SK-N-SH (cell line): ENCODE results near the gene EEA1.

Source experiments
- CHD2 ChIP-seq: fragments of 150-350 bp; IDR thresholded peaks from 2 replicates; pipeline ENCODE4 v1.6.1; 2018; ENCODE audit warnings: low read length; ENCODE audit not compliant: partially characterized antibody
- CTCF ChIP-seq: fragments of 200-600 bp; sonication (generic); IDR thresholded peaks from 2 replicates; pipeline ENCODE4 v1.6.1; 2017; ENCODE audit warnings: antibody characterized with exemption, mild to moderate bottlenecking, moderate library complexity
- EZH2phosphoT487 ChIP-seq: fragments of 200-600 bp; sonication (generic); IDR thresholded peaks from 2 replicates; pipeline ENCODE4 v1.6.1; 2017; ENCODE audit warnings: low read depth, mixed run types, mild to moderate bottlenecking, antibody characterized with exemption, moderate library complexity, borderline replicate concordance
- MAX ChIP-seq: IDR thresholded peaks from 2 replicates; pipeline ENCODE4 v1.4.0; 2012; ENCODE audit warnings: low read depth
- MXI1 ChIP-seq: IDR thresholded peaks from 2 replicates; pipeline ENCODE4 v1.6.1; 2012; ENCODE audit warnings: mild to moderate bottlenecking, low read depth, low read length, improper control_type of control experiment
- POLR2AphosphoS5 ChIP-seq: IDR thresholded peaks from 2 replicates; pipeline ENCODE4 v1.6.1; 2012; ENCODE audit warnings: low read depth, low read length
- REST ChIP-seq: IDR thresholded peaks from 2 replicates; pipeline ENCODE4 v1.6.1; 2012; ENCODE audit warnings: mild to moderate bottlenecking, low read depth, low read length, moderate library complexity
- RFX5 ChIP-seq: IDR thresholded peaks from 2 replicates; pipeline ENCODE4 v1.6.1; 2012; ENCODE audit warnings: mild to moderate bottlenecking, improper control_type of control experiment, low read length
- SMC3 ChIP-seq: IDR thresholded peaks from 2 replicates; pipeline ENCODE4 v1.6.1; 2012; ENCODE audit warnings: low read depth, low read length, improper control_type of control experiment
- TAF1 ChIP-seq: IDR thresholded peaks from 2 replicates; pipeline ENCODE4 v1.6.1; 2012; ENCODE audit warnings: low read depth, mild to moderate bottlenecking, low read length, moderate library complexity, borderline replicate concordance
- TCF12 ChIP-seq: IDR thresholded peaks from 2 replicates; pipeline ENCODE4 v1.4.0; 2012
- YY1 ChIP-seq: IDR thresholded peaks from 2 replicates; pipeline ENCODE4 v1.4.0; 2012; ENCODE audit warnings: low read depth, mild to moderate bottlenecking

GRCh38 chr12:92784356-92784755, 144.7 kb downstream of the EEA1 start:
- no peak for TF ChIP-seq YY1
- no peak for TF ChIP-seq CHD2
- no peak for TF ChIP-seq POLR2AphosphoS5
- TF ChIP-seq CTCF = no peak
- no peak for TF ChIP-seq TAF1
- no peak for TF ChIP-seq SMC3
- TF ChIP-seq MXI1 = no peak
- TF ChIP-seq RFX5 = no peak
- no peak for TF ChIP-seq TCF12
- no peak for TF ChIP-seq REST
- TF ChIP-seq EZH2phosphoT487 = no peak
- TF ChIP-seq MAX = no peak
